HepG2 (cell line): Measurements from ENCODE around the gene IQCN. TPM values are rescaled to one million over a fixed set of nuclear protein-coding genes. Genes with fewer than 3 reads are reported as not detected.

ENCODE experiments used
- CHCHD3 ChIP-seq: sonication (generic); formaldehyde crosslinking; IDR thresholded peaks from 2 replicates; pipeline ENCODE4 v1.8.0; 2022; ENCODE audit warnings: mild to moderate bottlenecking, missing genetic modification reagents, moderate library complexity
- CHD2 ChIP-seq: IDR thresholded peaks from 2 replicates; pipeline ENCODE4 v1.6.1; 2011; ENCODE audit warnings: low read depth, low read length, improper control_type of control experiment
- ELF4 ChIP-seq: sonication (generic); formaldehyde crosslinking; IDR thresholded peaks from 2 replicates; pipeline ENCODE4 v1.5.0; 2020; ENCODE audit warnings: missing genetic modification reagents, mild to moderate bottlenecking, moderate library complexity, borderline replicate concordance
- GATAD1 ChIP-seq: IDR thresholded peaks from 2 replicates; pipeline ENCODE4 v1.6.1; 2016; ENCODE audit warnings: missing genetic modification reagents, missing compliant biosample characterization
- NFE2L2 ChIP-seq: fragments of 150-350 bp; IDR thresholded peaks from 2 replicates; pipeline ENCODE4 v1.6.1; 2014; ENCODE audit warnings: low read length
- ONECUT2 ChIP-seq: sonication (generic); formaldehyde crosslinking; IDR thresholded peaks from 2 replicates; pipeline ENCODE4 v1.4.0; 2020; ENCODE audit warnings: missing genetic modification reagents
- RBM22 ChIP-seq: fragments of 200-400 bp; formaldehyde crosslinking; optimal IDR thresholded peaks from 2 replicates; pipeline ENCODE3; 2017; ENCODE audit warnings: mild to moderate bottlenecking, low read length, moderate library complexity
- SIN3A ChIP-seq: IDR thresholded peaks from 2 replicates; pipeline ENCODE4 v1.6.1; 2011; ENCODE audit warnings: low read depth, mild to moderate bottlenecking, control low read depth, low read length, borderline replicate concordance
- SP5 ChIP-seq: IDR thresholded peaks from 2 replicates; pipeline ENCODE4 v1.6.1; 2016; ENCODE audit warnings: low read depth, borderline replicate concordance
- SYNCRIP ChIP-seq: fragments of 200-400 bp; formaldehyde crosslinking; IDR thresholded peaks from 2 replicates; pipeline ENCODE4 v1.6.1; 2018; ENCODE audit warnings: mild to moderate bottlenecking, low read depth, low read length; ENCODE audit not compliant: insufficient read depth
- TAF1 ChIP-seq: sonication (generic); formaldehyde crosslinking; IDR thresholded peaks from 2 replicates; pipeline ENCODE4 v1.4.0; 2020; ENCODE audit warnings: missing genetic modification reagents
- TEAD2 ChIP-seq: sonication (generic); formaldehyde crosslinking; IDR thresholded peaks from 2 replicates; pipeline ENCODE4 v1.9.0; 2021; ENCODE audit warnings: missing genetic modification reagents
- XBP1 ChIP-seq: sonication (generic); formaldehyde crosslinking; IDR thresholded peaks from 2 replicates; pipeline ENCODE4 v1.5.0; 2020; ENCODE audit warnings: missing genetic modification reagents
- ZKSCAN1 ChIP-seq: fragments of 150-350 bp; IDR thresholded peaks from 2 replicates; pipeline ENCODE4 v1.6.1; 2014; ENCODE audit warnings: low read length
- ZNF101 ChIP-seq: sonication (generic); formaldehyde crosslinking; IDR thresholded peaks from 2 replicates; pipeline ENCODE4 v1.4.0; 2020; ENCODE audit warnings: mild to moderate bottlenecking, low read depth, missing genetic modification reagents, borderline replicate concordance
- ZNF3 ChIP-seq: IDR thresholded peaks from 2 replicates; pipeline ENCODE4 v1.7.0; 2017; ENCODE audit warnings: inconsistent platforms
- ZNF577 ChIP-seq: sonication (generic); formaldehyde crosslinking; IDR thresholded peaks from 2 replicates; pipeline ENCODE4 v1.4.0; 2020; ENCODE audit warnings: mild to moderate bottlenecking, low read depth, missing genetic modification reagents, borderline replicate concordance
- ZNF616 ChIP-seq: sonication (generic); formaldehyde crosslinking; IDR thresholded peaks from 2 replicates; pipeline ENCODE4 v1.5.0; 2020; ENCODE audit warnings: low read depth, mild to moderate bottlenecking, missing genetic modification reagents
- ZNF746 ChIP-seq: sonication (generic); formaldehyde crosslinking; IDR thresholded peaks from 2 replicates; pipeline ENCODE4 v1.8.0; 2022; ENCODE audit warnings: mild to moderate bottlenecking, missing genetic modification reagents
- polyA plus RNA-seq, 8 experiments: library from polyadenylated mRNA; depleted of rRNA in 3 of 8; stranded (reverse) in 7 of 8; unstranded in 1 of 8; fragments of >200 nt; fragmentation: Illumina TruSeq in 4 of 8; extraction: Trizol in 4 of 8; gene quantifications; 2 replicates each; pipeline versions ENCODE4 v1.2.1 to v1.2.3, GENCODE V29; 2011 to 2016; ENCODE audit warnings: low read depth in 4 of 8, missing spikeins in 1 of 8, mixed read lengths in 1 of 8; ENCODE audit not compliant: insufficient read depth in 1 of 8
- total RNA-seq, 5 experiments: library from RNA; depleted of rRNA; stranded (reverse); fragments of >200 nt; fragmentation: Illumina TruSeq; extraction: Trizol; gene quantifications; 2 replicates each; pipeline ENCODE4 v1.2.3, GENCODE V29; 2016; ENCODE audit warnings: low read depth in 1 of 5
- TF ChIP-seq, protein P1 (sequence below): sonication (generic); formaldehyde crosslinking; IDR thresholded peaks from 2 replicates; pipeline ENCODE4 v1.8.1; 2022; ENCODE audit warnings: low read depth, mild to moderate bottlenecking, missing genetic modification reagents
- TF ChIP-seq, protein P2 (sequence below): sonication (generic); formaldehyde crosslinking; IDR thresholded peaks from 2 replicates; pipeline ENCODE4 v1.5.0; 2020; ENCODE audit warnings: missing genetic modification reagents
- TF ChIP-seq, protein P3 (sequence below): sonication (generic); formaldehyde crosslinking; IDR thresholded peaks from 2 replicates; pipeline ENCODE4 v1.8.0; 2022; ENCODE audit warnings: mild to moderate bottlenecking, missing genetic modification reagents, moderate library complexity
- TF ChIP-seq, protein P4 (sequence below): sonication (generic); formaldehyde crosslinking; IDR thresholded peaks from 2 replicates; pipeline ENCODE4 v1.8.0; 2022; ENCODE audit warnings: low read depth, missing genetic modification reagents
- TF ChIP-seq, protein P5 (sequence below): IDR thresholded peaks from 2 replicates; pipeline ENCODE4 v1.6.1; 2016

Gene IQCN
- total and polyA plus RNA-seq, 2 of the 13 experiments (the other 11 are each of a cell fraction or from before 2014, with no cell fraction given), result 0.04 to 0.18 TPM

DNA sequence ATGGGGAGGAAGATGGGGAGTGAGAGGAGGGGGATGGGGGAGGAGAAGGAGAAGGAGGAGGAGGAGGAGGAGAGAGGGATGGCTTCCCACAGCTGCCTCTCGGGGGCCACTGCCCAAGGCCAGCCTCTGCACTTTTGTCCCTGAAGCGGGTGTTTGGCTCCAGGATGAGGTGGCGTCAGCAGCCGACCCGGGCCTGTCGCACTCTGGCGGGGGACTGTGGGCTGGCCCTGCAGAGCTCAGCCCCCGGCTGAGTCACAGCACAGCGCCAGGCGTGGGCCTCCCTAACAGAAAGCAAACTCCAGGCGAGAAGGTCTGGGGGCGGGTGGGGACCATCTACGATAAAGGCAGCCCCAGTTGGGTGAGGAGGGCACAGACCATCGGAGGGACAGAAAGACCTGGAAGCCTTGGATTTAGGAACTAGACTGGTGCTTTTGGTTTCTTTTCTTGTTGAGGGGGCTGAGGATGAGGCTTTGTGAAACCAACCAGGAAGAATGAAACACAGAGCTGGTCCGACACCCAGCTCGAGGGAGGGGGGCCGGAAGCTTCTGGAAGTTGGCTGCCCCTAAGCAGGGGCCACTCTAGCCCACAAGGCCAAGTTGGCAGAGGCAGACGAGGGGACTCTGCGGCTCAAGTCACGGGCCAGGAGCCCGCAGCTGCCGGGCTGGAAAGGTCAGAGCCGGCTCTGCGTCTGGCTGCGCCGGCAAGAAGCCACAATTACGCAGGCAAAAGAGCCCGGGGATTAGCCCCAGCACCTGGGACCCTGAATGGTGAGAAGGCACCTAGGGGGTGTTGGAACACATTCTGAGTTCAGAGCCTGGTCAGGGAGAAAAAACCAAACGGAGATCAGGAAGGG, 30.4 kb upstream of the IQCN start (continued):
- TF ChIP-seq SIN3A (peak; percentile 69; the same call in 1 of the 2 replicates), ZNF616 (no peak; the same call in 1 of the 2 replicates), ZNF101 (CRISPR knock-in tag) (no peak), ZNF3 (CRISPR knock-in tag) (no peak), SP5 (peak; percentile 53; the same call in 1 of the 2 replicates), ZNF577 (CRISPR knock-in tag) (no peak), NFE2L2 (no peak), ZNF746 (CRISPR knock-in tag) (peak; percentile 62; the same call in 1 of the 2 replicates), RBM22 (no peak), ONECUT2 (CRISPR knock-in tag) (no peak), ZKSCAN1 (no peak), CHCHD3 (CRISPR knock-in tag) (no peak), TAF1 (CRISPR knock-in tag) (peak; percentile 80), XBP1 (CRISPR knock-in tag) (no peak), CHD2 (no peak), SYNCRIP (no peak), TEAD2 (CRISPR knock-in tag) (no peak), ELF4 (CRISPR knock-in tag) (peak; percentile 70; the same call in 1 of the 2 replicates), GATAD1 (CRISPR knock-in tag) (peak; percentile 75)
- TF ChIP-seq, protein P1, sequence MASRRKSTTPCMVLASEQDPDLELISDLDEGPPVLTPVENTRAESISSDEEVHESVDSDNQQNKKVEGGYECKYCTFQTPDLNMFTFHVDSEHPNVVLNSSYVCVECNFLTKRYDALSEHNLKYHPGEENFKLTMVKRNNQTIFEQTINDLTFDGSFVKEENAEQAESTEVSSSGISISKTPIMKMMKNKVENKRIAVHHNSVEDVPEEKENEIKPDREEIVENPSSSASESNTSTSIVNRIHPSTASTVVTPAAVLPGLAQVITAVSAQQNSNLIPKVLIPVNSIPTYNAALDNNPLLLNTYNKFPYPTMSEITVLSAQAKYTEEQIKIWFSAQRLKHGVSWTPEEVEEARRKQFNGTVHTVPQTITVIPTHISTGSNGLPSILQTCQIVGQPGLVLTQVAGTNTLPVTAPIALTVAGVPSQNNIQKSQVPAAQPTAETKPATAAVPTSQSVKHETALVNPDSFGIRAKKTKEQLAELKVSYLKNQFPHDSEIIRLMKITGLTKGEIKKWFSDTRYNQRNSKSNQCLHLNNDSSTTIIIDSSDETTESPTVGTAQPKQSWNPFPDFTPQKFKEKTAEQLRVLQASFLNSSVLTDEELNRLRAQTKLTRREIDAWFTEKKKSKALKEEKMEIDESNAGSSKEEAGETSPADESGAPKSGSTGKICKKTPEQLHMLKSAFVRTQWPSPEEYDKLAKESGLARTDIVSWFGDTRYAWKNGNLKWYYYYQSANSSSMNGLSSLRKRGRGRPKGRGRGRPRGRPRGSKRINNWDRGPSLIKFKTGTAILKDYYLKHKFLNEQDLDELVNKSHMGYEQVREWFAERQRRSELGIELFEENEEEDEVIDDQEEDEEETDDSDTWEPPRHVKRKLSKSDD, result peak; percentile 68; the same call in 1 of the 2 replicates
- TF ChIP-seq, protein P2, sequence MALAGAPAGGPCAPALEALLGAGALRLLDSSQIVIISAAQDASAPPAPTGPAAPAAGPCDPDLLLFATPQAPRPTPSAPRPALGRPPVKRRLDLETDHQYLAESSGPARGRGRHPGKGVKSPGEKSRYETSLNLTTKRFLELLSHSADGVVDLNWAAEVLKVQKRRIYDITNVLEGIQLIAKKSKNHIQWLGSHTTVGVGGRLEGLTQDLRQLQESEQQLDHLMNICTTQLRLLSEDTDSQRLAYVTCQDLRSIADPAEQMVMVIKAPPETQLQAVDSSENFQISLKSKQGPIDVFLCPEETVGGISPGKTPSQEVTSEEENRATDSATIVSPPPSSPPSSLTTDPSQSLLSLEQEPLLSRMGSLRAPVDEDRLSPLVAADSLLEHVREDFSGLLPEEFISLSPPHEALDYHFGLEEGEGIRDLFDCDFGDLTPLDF (CRISPR knock-in tag), result no peak
- TF ChIP-seq, protein P3, sequence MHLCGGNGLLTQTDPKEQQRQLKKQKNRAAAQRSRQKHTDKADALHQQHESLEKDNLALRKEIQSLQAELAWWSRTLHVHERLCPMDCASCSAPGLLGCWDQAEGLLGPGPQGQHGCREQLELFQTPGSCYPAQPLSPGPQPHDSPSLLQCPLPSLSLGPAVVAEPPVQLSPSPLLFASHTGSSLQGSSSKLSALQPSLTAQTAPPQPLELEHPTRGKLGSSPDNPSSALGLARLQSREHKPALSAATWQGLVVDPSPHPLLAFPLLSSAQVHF, result no peak; the same call in 1 of the 2 replicates
- TF ChIP-seq, protein P4, sequence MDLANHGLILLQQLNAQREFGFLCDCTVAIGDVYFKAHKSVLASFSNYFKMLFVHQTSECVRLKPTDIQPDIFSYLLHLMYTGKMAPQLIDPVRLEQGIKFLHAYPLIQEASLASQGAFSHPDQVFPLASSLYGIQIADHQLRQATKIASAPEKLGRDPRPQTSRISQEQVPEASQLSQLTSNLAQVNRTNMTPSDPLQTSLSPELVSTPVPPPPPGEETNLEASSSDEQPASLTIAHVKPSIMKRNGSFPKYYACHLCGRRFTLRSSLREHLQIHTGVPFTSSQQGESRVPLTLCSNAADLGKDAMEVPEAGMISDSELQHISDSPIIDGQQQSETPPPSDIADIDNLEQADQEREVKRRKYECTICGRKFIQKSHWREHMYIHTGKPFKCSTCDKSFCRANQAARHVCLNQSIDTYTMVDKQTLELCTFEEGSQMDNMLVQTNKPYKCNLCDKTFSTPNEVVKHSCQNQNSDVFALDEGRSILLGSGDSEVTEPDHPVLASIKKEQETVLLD (CRISPR knock-in tag), result 0 out of 2 replicates have a peak, but pooled peaks have one; percentile 54
- TF ChIP-seq, protein P5, sequence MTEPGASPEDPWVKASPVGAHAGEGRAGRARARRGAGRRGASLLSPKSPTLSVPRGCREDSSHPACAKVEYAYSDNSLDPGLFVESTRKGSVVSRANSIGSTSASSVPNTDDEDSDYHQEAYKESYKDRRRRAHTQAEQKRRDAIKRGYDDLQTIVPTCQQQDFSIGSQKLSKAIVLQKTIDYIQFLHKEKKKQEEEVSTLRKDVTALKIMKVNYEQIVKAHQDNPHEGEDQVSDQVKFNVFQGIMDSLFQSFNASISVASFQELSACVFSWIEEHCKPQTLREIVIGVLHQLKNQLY (CRISPR knock-in tag), result no peak
